Breast epithelium (tissue), 3 donors: ENCODE measurements around the gene SLC35F1.

ENCODE experiments used
- POLR2A ChIP-seq: fragments of 450-650 bp; IDR thresholded peaks from one replicate; pipeline ENCODE4 v1.6.1; 2016; ENCODE audit warnings: antibody characterized with exemption, mild to moderate bottlenecking, moderate library complexity
- POLR2AphosphoS5 ChIP-seq, 3 donors: sonication (generic); formaldehyde crosslinking; IDR thresholded peaks; one replicate each; pipeline ENCODE4 v1.6.1; 2017; ENCODE audit warnings: antibody characterized with exemption in 3 of 3
- TF ChIP-seq, protein P1 (sequence below), 3 donors: fragments of 450-650 bp; IDR thresholded peaks; one replicate each; pipeline ENCODE4 v1.5.1; 2016 to 2017; ENCODE audit warnings: antibody characterized with exemption in 3 of 3, mild to moderate bottlenecking in 3 of 3, moderate library complexity in 3 of 3

DNA sequence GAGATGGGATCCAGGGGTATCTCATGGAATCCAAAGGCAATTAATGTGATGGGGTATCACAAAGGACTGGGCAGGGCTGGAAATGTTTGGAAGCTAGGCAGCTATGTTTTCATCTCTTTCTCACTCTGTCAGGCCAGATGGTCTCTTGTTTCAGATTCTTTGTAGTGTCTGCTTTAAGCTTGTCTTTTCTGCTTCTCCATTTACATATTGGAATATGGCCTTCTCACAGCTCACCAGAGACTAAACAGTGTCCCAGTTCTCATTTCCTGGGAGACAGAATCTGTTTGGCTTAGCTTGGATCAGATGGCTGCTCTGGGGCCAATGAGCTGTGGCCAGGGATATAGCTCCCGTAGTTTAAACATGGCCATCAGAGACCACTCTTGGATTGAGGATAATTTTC lies 78.9 kb downstream of the SLC35F1 start:
- TF ChIP-seq, protein P1, sequence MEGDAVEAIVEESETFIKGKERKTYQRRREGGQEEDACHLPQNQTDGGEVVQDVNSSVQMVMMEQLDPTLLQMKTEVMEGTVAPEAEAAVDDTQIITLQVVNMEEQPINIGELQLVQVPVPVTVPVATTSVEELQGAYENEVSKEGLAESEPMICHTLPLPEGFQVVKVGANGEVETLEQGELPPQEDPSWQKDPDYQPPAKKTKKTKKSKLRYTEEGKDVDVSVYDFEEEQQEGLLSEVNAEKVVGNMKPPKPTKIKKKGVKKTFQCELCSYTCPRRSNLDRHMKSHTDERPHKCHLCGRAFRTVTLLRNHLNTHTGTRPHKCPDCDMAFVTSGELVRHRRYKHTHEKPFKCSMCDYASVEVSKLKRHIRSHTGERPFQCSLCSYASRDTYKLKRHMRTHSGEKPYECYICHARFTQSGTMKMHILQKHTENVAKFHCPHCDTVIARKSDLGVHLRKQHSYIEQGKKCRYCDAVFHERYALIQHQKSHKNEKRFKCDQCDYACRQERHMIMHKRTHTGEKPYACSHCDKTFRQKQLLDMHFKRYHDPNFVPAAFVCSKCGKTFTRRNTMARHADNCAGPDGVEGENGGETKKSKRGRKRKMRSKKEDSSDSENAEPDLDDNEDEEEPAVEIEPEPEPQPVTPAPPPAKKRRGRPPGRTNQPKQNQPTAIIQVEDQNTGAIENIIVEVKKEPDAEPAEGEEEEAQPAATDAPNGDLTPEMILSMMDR (IDR thresholded peaks at IDR 0.05): no peak
- no peak for TF ChIP-seq POLR2A
- no peak for TF ChIP-seq POLR2AphosphoS5 (IDR thresholded peaks at IDR 0.05)
